Sigmoid colon (tissue), 4 donors: ENCODE measurements around the gene NUP155.
"Not testable (repeated sequence)": the region's sequence is repeated elsewhere in the genome, so short reads cannot be mapped to it uniquely, and the experiment has no call there.

Experiments used
- CTCF ChIP-seq, 4 experiments: fragments of 450-650 bp in 3 of 4; fragments of 200-600 bp in 1 of 4; IDR thresholded peaks; one replicate each; pipeline ENCODE4 v1.5.1; 2016 to 2019; ENCODE audit warnings: antibody characterized with exemption in 4 of 4, mild to moderate bottlenecking in 3 of 4, moderate library complexity in 2 of 4
- EP300 ChIP-seq, 4 donors: sonication (generic); formaldehyde crosslinking; IDR thresholded peaks; one replicate each; pipeline ENCODE4 v1.6.1; 2017; ENCODE audit warnings: antibody characterized with exemption in 4 of 4
- POLR2A ChIP-seq, 2 donors: fragments of 450-650 bp; IDR thresholded peaks; one replicate each; pipeline ENCODE4 v1.6.1; 2016; ENCODE audit warnings: antibody characterized with exemption in 2 of 2, mild to moderate bottlenecking in 2 of 2, moderate library complexity in 2 of 2
- POLR2AphosphoS5 ChIP-seq, 4 donors: sonication (generic); formaldehyde crosslinking; IDR thresholded peaks; one replicate each; pipeline ENCODE4 v1.6.1; 2017; ENCODE audit warnings: antibody characterized with exemption in 4 of 4

- TF ChIP-seq CTCF, POLR2A, EP300, POLR2AphosphoS5 (IDR thresholded peaks at IDR 0.05): not testable (repeated sequence)
These were observed 7.2 kb upstream of the NUP155 start for GRCh38 chr5:37378066-37378465.
